HG02763 (cell line): ENCODE results near the gene RELN.
"Not testable (repeated sequence)": the region's sequence is repeated elsewhere in the genome, so short reads cannot be mapped to it uniquely, and the experiment has no call there.

ENCODE experiments used
- ATAC-seq: cut with Tn5 transposase; IDR thresholded peaks from one replicate; pipeline ENCODE4 v1.9.1; 2021; ENCODE audit warnings: mild to moderate bottlenecking, moderate library complexity; ENCODE audit not compliant: unreplicated experiment

Gene RELN

GRCh38 chr7:103947026-103947655 lies 42.3 kb downstream of the RELN start:
- no peak for ATAC-seq

GRCh38 chr7:103944230-103944900 lies 45.1 kb downstream of the RELN start:
- no peak for ATAC-seq

GRCh38 chr7:103941976-103942375 lies 47.5 kb downstream of the RELN start:
- ATAC-seq: no peak

- no peak for ATAC-seq
Observed at GRCh38 chr7:103940382-103941268, 48.8 kb downstream of the RELN start.

GRCh38 chr7:103937680-103938079 lies 51.8 kb downstream of the RELN start:
- ATAC-seq: no peak

- no peak for ATAC-seq
Observed at GRCh38 chr7:103936558-103936957, 52.9 kb downstream of the RELN start.

GRCh38 chr7:103934508-103934907 lies 55.0 kb downstream of the RELN start:
- ATAC-seq: no peak

- ATAC-seq: no peak
Observed at GRCh38 chr7:103932389-103932788, 57.1 kb downstream of the RELN start.

GRCh38 chr7:103929901-103930311 lies 59.6 kb downstream of the RELN start:
- ATAC-seq: no peak

GRCh38 chr7:103928581-103928980 lies 60.9 kb downstream of the RELN start:
- no peak for ATAC-seq

- no peak for ATAC-seq
Observed at GRCh38 chr7:103924184-103924583, 65.3 kb downstream of the RELN start.

- ATAC-seq: no peak
Observed at GRCh38 chr7:103922407-103922806, 67.1 kb downstream of the RELN start.

GRCh38 chr7:103921692-103922091 lies 67.8 kb downstream of the RELN start:
- ATAC-seq: no peak

GRCh38 chr7:103919272-103919868 lies 70.1 kb downstream of the RELN start:
- ATAC-seq: no peak

- ATAC-seq: no peak
Observed at GRCh38 chr7:103918631-103919271, 70.7 kb downstream of the RELN start.

- ATAC-seq: no peak
Observed at GRCh38 chr7:103915680-103916357, 73.6 kb downstream of the RELN start.

- no peak for ATAC-seq
Observed at GRCh38 chr7:103914147-103914899, 75.1 kb downstream of the RELN start.

- no peak for ATAC-seq
Observed at GRCh38 chr7:103912891-103913605, 76.4 kb downstream of the RELN start.

GRCh38 chr7:103911015-103911414 lies 78.4 kb downstream of the RELN start:
- not testable (repeated sequence) for ATAC-seq
